Prostate gland (tissue), 2 donors: Measurements from ENCODE around the gene PGF.
"Not testable (repeated sequence)": the region's sequence is repeated elsewhere in the genome, so short reads cannot be mapped to it uniquely, and the experiment has no call there.

Source experiments
- POLR2A ChIP-seq: fragments of 450-650 bp; IDR thresholded peaks from one replicate; pipeline ENCODE4 v1.6.1; 2016; ENCODE audit warnings: antibody characterized with exemption, mild to moderate bottlenecking
- TF ChIP-seq, protein P1 (sequence below), 4 experiments: fragments of 200-600 bp in 2 of 4; fragments of 450-650 bp in 2 of 4; sonication (generic) in 2 of 4; IDR thresholded peaks; 1 replicate in 3 of 4; 2 replicates in 1 of 4; pipeline ENCODE4 v1.5.1; 2016 to 2019; ENCODE audit warnings: antibody characterized with exemption in 4 of 4, mild to moderate bottlenecking in 2 of 4, moderate library complexity in 2 of 4

DNA sequence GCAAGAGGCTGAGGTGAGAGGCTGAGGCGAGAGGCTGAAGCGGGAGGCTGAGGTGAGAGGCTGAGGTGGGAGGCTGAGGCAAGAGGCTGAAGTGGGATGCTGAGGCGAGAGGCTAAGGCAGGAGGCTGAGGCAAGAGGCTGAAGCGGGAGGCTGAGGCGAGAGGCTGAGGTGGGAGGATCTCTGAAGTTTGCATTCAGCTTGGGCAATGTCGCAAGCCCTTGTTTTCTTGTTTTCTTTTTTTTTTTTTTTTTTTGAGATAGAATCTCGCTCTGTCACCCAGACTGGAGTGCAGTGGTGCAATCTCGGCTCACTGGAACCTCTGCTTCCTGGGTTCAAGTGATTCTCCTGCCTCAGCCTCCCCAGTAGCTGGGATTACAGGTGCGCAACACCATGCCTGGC is 23.7 kb downstream of the PGF start:
- TF ChIP-seq, protein P1, sequence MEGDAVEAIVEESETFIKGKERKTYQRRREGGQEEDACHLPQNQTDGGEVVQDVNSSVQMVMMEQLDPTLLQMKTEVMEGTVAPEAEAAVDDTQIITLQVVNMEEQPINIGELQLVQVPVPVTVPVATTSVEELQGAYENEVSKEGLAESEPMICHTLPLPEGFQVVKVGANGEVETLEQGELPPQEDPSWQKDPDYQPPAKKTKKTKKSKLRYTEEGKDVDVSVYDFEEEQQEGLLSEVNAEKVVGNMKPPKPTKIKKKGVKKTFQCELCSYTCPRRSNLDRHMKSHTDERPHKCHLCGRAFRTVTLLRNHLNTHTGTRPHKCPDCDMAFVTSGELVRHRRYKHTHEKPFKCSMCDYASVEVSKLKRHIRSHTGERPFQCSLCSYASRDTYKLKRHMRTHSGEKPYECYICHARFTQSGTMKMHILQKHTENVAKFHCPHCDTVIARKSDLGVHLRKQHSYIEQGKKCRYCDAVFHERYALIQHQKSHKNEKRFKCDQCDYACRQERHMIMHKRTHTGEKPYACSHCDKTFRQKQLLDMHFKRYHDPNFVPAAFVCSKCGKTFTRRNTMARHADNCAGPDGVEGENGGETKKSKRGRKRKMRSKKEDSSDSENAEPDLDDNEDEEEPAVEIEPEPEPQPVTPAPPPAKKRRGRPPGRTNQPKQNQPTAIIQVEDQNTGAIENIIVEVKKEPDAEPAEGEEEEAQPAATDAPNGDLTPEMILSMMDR (IDR thresholded peaks at IDR 0.05) = not testable (repeated sequence)
- TF ChIP-seq POLR2A = not testable (repeated sequence)
